ENCODE data around the gene PCAT7. TPM values are rescaled to one million over a fixed set of nuclear protein-coding genes. Genes with fewer than 3 reads are reported as not detected.

Gene PCAT7
- total and polyA plus RNA-seq, 2 experiments from 2014 or later = 9.6 to 12.8 TPM

- H3K4me2 ChIP-seq = peak overlapping the region; percentile 69
- H3K36me3 ChIP-seq (replicated peaks; ENCODE audit: insufficient read depth, low read depth) = no peaks in the 10 kb centered on the region
- no peaks in the 10 kb centered on the region for H3K27me3 ChIP-seq
- no peaks in the 10 kb centered on the region for H3K9me2 ChIP-seq (replicated peaks; ENCODE audit: insufficient read depth)
- H3K9me3 ChIP-seq (ENCODE audit: low read depth) = no peaks in the 10 kb centered on the region
- H3K79me2 ChIP-seq = no peaks in the 10 kb centered on the region
- 65% methylated on average over 24 of the region's 24 CpGs for WGBS (ENCODE audit: low lambda C conversion rate, missing lambda C conversion rate)
- no peak overlapping the region for H2AFZ ChIP-seq
- peak overlapping the region; percentile 83 for H3K27ac ChIP-seq
- no peak for DNase-seq (ENCODE audit: low spot score)
- no peak for TF ChIP-seq CTCF (IDR thresholded peaks at IDR 0.05; ENCODE audit: poor library complexity)
- TF ChIP-seq EZH2 (IDR thresholded peaks at IDR 0.05; ENCODE audit: borderline replicate concordance) = no peak
- TF ChIP-seq EZH2phosphoT487 (IDR thresholded peaks at IDR 0.05; ENCODE audit: low read depth, severe bottlenecking, unreplicated experiment) = no peak
- no peaks in the 10 kb centered on the region for H4K20me1 ChIP-seq (ENCODE audit: insufficient read depth, poor library complexity, severe bottlenecking)
- no peak overlapping the region for H3K4me3 ChIP-seq
- peaks cover 38% of the 10 kb centered on the region for H3K4me1 ChIP-seq (ENCODE audit: insufficient read depth)
These were observed 52.0 kb downstream of the PCAT7 start for GRCh38 chr9:94606646-94607422.

- 80% methylated on average over 8 of the region's 8 CpGs for WGBS (ENCODE audit: low lambda C conversion rate, missing lambda C conversion rate)
- no peaks in the 10 kb centered on the region for H3K27me3 ChIP-seq
- TF ChIP-seq EZH2 (IDR thresholded peaks at IDR 0.05; ENCODE audit: borderline replicate concordance) (no peak), EZH2phosphoT487 (IDR thresholded peaks at IDR 0.05; ENCODE audit: low read depth, severe bottlenecking, unreplicated experiment) (no peak), CTCF (IDR thresholded peaks at IDR 0.05; ENCODE audit: poor library complexity) (no peak)
These were observed 52.5 kb downstream of the PCAT7 start for GRCh38 chr9:94607423-94607691.

GRCh38 chr9:94610181-94610606, 55.3 kb downstream of the PCAT7 start:
- no peaks in the 10 kb centered on the region for H3K27me3 ChIP-seq
- TF ChIP-seq EZH2phosphoT487 (IDR thresholded peaks at IDR 0.05; ENCODE audit: low read depth, severe bottlenecking, unreplicated experiment) (no peak), EZH2 (IDR thresholded peaks at IDR 0.05; ENCODE audit: borderline replicate concordance) (no peak), CTCF (IDR thresholded peaks at IDR 0.05; ENCODE audit: poor library complexity) (no peak)
- no peaks in the 10 kb centered on the region for H3K9me2 ChIP-seq (replicated peaks; ENCODE audit: insufficient read depth)
- no peaks in the 10 kb centered on the region for H3K9me3 ChIP-seq (ENCODE audit: low read depth)
- H2AFZ ChIP-seq = no peak overlapping the region
- H4K20me1 ChIP-seq (ENCODE audit: insufficient read depth, poor library complexity, severe bottlenecking) = no peaks in the 10 kb centered on the region
- H3K4me2 ChIP-seq = no peak overlapping the region
- H3K27ac ChIP-seq = peak overlapping the region; percentile 83
- no peak overlapping the region for H3K4me3 ChIP-seq
- no peaks in the 10 kb centered on the region for H3K36me3 ChIP-seq (replicated peaks; ENCODE audit: insufficient read depth, low read depth)
- H3K79me2 ChIP-seq = no peaks in the 10 kb centered on the region
- 53% methylated on average over 6 of the region's 6 CpGs for WGBS (ENCODE audit: low lambda C conversion rate, missing lambda C conversion rate)
- H3K4me1 ChIP-seq (ENCODE audit: insufficient read depth) = peaks cover 21% of the 10 kb centered on the region
- DNase-seq (ENCODE audit: low spot score) = no peak

More at GRCh38 chr9:94607423-94607691, 52.5 kb downstream of the PCAT7 start:
- no peaks in the 10 kb centered on the region for H3K79me2 ChIP-seq
- H2AFZ ChIP-seq = no peak overlapping the region
- H3K9me2 ChIP-seq (replicated peaks; ENCODE audit: insufficient read depth) = no peaks in the 10 kb centered on the region
- H3K9me3 ChIP-seq (ENCODE audit: low read depth) = no peaks in the 10 kb centered on the region
- no peaks in the 10 kb centered on the region for H4K20me1 ChIP-seq (ENCODE audit: insufficient read depth, poor library complexity, severe bottlenecking)
- peak overlapping the region; percentile 83 for H3K27ac ChIP-seq
- H3K4me2 ChIP-seq = peak overlapping the region; percentile 69
- DNase-seq (ENCODE audit: low spot score) = no peak
- H3K4me1 ChIP-seq (ENCODE audit: insufficient read depth) = peaks cover 38% of the 10 kb centered on the region
- H3K4me3 ChIP-seq = no peak overlapping the region
- H3K36me3 ChIP-seq (replicated peaks; ENCODE audit: insufficient read depth, low read depth) = no peaks in the 10 kb centered on the region
